Choroid plexus epithelial cell (primary cell): ENCODE results near the gene MAU2.

Experiments
- DNase-seq: peaks from one replicate; pipeline ENCODE4 v3.0.0-alpha.2; 2010; ENCODE audit warnings: low read depth
- H3K4me3 ChIP-seq: 2 replicates; pipeline ENCODE4 v1.5.1; 2011; ENCODE audit warnings: low read depth, mild to moderate bottlenecking, control low read depth, low read length, moderate library complexity
- TF ChIP-seq, protein P1 (sequence below): conservative IDR thresholded peaks from 2 replicates; pipeline ENCODE4 v1.5.1; 2011; ENCODE audit warnings: low read depth, mild to moderate bottlenecking, control low read depth, inconsistent platforms, low read length, moderate library complexity

MAU2 gene

DNA sequence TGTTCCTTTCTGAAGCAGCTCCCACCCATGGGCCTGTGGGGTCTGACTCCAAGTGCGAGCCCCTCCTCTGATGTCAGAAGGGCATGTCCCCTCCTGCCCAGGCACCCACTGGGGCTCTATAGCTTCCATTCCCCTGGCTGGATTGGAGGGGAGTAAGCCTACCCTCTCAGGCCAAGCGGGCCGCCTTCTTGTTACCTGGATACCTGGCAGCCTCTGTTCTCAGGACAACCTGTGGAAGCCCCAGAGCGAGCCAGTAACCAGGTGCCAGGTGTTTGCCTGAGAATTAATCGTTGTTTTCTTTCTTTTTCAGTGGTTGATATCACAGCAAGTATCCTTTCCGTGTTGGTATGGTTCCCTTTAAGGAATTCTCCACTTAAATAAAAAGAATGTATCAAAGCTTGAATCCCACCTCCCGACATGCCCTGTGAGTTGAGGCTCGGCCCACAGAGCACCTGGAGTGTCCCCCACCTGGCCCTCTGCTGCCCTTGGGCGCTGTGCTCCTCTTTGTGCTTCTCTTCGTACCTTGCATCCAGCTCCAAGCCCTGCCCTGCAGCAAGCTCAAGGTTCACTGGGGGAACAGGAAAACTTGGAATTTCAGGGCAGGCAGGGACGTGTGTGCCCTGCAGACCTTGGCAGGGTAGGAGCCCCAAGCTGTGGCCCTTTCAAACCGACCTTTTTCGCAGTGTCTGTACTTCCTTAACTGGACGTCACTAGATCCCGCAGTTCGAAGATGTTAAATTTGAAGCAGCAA, 15.0 kb downstream of the MAU2 start:
- TF ChIP-seq, protein P1, sequence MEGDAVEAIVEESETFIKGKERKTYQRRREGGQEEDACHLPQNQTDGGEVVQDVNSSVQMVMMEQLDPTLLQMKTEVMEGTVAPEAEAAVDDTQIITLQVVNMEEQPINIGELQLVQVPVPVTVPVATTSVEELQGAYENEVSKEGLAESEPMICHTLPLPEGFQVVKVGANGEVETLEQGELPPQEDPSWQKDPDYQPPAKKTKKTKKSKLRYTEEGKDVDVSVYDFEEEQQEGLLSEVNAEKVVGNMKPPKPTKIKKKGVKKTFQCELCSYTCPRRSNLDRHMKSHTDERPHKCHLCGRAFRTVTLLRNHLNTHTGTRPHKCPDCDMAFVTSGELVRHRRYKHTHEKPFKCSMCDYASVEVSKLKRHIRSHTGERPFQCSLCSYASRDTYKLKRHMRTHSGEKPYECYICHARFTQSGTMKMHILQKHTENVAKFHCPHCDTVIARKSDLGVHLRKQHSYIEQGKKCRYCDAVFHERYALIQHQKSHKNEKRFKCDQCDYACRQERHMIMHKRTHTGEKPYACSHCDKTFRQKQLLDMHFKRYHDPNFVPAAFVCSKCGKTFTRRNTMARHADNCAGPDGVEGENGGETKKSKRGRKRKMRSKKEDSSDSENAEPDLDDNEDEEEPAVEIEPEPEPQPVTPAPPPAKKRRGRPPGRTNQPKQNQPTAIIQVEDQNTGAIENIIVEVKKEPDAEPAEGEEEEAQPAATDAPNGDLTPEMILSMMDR = no peak
- no peak overlapping the region for H3K4me3 ChIP-seq
- no peak for DNase-seq

DNA sequence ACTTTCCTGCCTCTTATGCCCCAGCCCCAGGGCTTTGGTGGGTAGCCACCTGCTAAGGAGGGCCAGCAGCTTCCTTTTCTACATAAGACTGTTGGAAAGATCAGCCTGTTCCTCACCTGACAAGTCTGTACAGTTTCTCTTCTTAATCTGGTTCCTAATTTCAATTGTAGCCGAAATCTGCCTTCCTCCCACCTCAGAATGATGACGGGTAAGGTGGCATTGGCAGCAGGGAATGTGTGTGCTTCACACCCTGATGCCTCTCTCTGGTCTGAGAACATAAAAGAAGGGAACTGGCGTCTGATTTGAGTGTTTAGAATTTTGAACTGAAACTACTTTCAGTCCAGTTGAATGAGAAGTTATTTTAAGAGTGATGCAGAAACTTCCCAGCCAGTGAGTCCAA, 16.0 kb downstream of the MAU2 start:
- no peak for DNase-seq
- TF ChIP-seq, protein P1 = no peak
- no peak overlapping the region for H3K4me3 ChIP-seq

GRCh38 chr19:19337120-19337519, 16.5 kb downstream of the MAU2 start:
- TF ChIP-seq, protein P1 = no peak
- H3K4me3 ChIP-seq = no peak overlapping the region
- no peak for DNase-seq

GRCh38 chr19:19338082-19338481, 17.5 kb downstream of the MAU2 start:
- H3K4me3 ChIP-seq = no peak overlapping the region
- TF ChIP-seq, protein P1 = no peak
- no peak for DNase-seq

- TF ChIP-seq, protein P1 = no peak
Observed at GRCh38 chr19:19341026-19341425, 20.4 kb downstream of the MAU2 start.

GRCh38 chr19:19342086-19343015, 21.7 kb downstream of the MAU2 start:
- H3K4me3 ChIP-seq = no peak overlapping the region
- TF ChIP-seq, protein P1 = peak; percentile 92
- peak; percentile 75 for DNase-seq

More at GRCh38 chr19:19341026-19341425, 20.4 kb downstream of the MAU2 start:
- no peak for DNase-seq
- no peak overlapping the region for H3K4me3 ChIP-seq
